Adrenal gland (tissue), 12 donors: Measurements from ENCODE around the gene EBF3. TPM values are rescaled to one million over a fixed set of nuclear protein-coding genes. Genes with fewer than 3 reads are reported as not detected.

Experiments used
- DNase-seq, 7 donors: peaks; one replicate each; pipeline ENCODE4 v3.0.0-alpha.2; 2019 to 2020
- H3K27ac ChIP-seq, 5 donors: fragments of 200-600 bp; sonication (generic) in 4 of 5; 1 replicate in 3 of 5; 2 replicates in 2 of 5; pipeline versions ENCODE4 v1.5.1 to v1.8.0; 2016 to 2020; ENCODE audit warnings: mild to moderate bottlenecking in 1 of 5
- H3K27me3 ChIP-seq: fragments of 200-600 bp; 2 replicates; pipeline ENCODE4 v1.8.0; 2021
- H3K36me3 ChIP-seq, 2 donors: fragments of 200-600 bp; replicated peaks in 1 of 2; 1 replicate in 1 of 2; 2 replicates in 1 of 2; pipeline versions ENCODE4 v1.5.1 to v1.8.0; 2018 to 2022
- H3K4me1 ChIP-seq, 2 donors: fragments of 200-600 bp; replicated peaks in 1 of 2; 1 replicate in 1 of 2; 2 replicates in 1 of 2; pipeline versions ENCODE4 v1.5.1 to v1.8.0; 2018 to 2021
- H3K4me3 ChIP-seq, 4 donors: fragments of 200-600 bp; sonication (generic) in 3 of 4; one replicate each; pipeline ENCODE4 v1.5.1; 2016 to 2018
- H3K9me3 ChIP-seq, 3 donors: fragments of 200-600 bp; sonication (generic) in 1 of 3; replicated peaks in 1 of 3; 1 replicate in 2 of 3; 2 replicates in 1 of 3; pipeline versions ENCODE4 v1.5.1 to v1.8.0; 2016 to 2021
- CTCF ChIP-seq, 6 experiments: fragments of 450-650 bp in 4 of 6; fragments of 200-600 bp in 2 of 6; sonication (generic) in 1 of 6; IDR thresholded peaks; 1 replicate in 5 of 6; 2 replicates in 1 of 6; pipeline versions ENCODE4 v1.5.1 to v1.8.0; 2016 to 2021; ENCODE audit warnings: antibody characterized with exemption in 6 of 6, mild to moderate bottlenecking in 2 of 6, moderate library complexity in 1 of 6
- POLR2A ChIP-seq, 2 donors: fragments of 450-650 bp; IDR thresholded peaks; one replicate each; pipeline ENCODE4 v1.6.1; 2017; ENCODE audit warnings: antibody characterized with exemption in 2 of 2, mild to moderate bottlenecking in 2 of 2, moderate library complexity in 1 of 2
- WGBS, 4 donors: extraction: QIAGEN DNeasy Blood & Tissue Kit in 2 of 4; methylation state at CpG; one replicate each; pipeline versions ENCODE4 v1.1.5 to v1.1.7; 2013 to 2017; 5-methylcytosine and 5-hydroxymethylcytosine counted together
- intact Hi-C, 2 donors: fragments of 100-400 bp; cut with DNase I; formaldehyde crosslinking; loops; one replicate each; pipeline versions ENCODE4 v1.14.1 to v1.15.0; 2022 to 2023
- polyA plus RNA-seq, 3 donors: library from polyadenylated mRNA; stranded (reverse); fragments of 200-250 nt in 2 of 3; fragments of 350-450 nt in 1 of 3; fragmentation: Illumina TruSeq in 1 of 3; extraction: RNeasy Lipid Tissue Mini Kit (QIAGEN cat#74804) in 1 of 3; gene quantifications; one replicate each; pipeline ENCODE4 v1.2.3, GENCODE V29; 2013 to 2014
- total RNA-seq, 9 donors: library from RNA; depleted of rRNA in 4 of 9; stranded (reverse); fragments of >200 nt in 4 of 9; fragments of 120-200 nt in 1 of 9; fragmentation: NEBNext Ultra II Directional in 1 of 9; extraction: Animal tissue kit (Norgen Biotek cat#: 25700) in 1 of 9; gene quantifications; one replicate each; pipeline versions ENCODE4 v1.1.0 to v1.2.4, GENCODE V29; 2013 to 2023
- donor health status: healthy with polysubstance abuse.
- donor health status: Bipolar disorder and iron deficiency.
- donor health status: DM: yes; HTN: yes; CAD: no.
- donor health status: DM: no; HTN: no; CAD: no.
- donor health status: DM: no; HTN: no; CAD: no.
- donor health status: DM: yes; HTN: yes; CAD: no.

The EBF3 gene
- total and polyA plus RNA-seq, 12 donors = 0.12 to 2.2 (median 0.53) TPM; not detected in 1

GRCh38 chr10:129898706-129899268 lies 65.3 kb downstream of the EBF3 start:
- no peaks in the 10 kb centered on the region for H3K36me3 ChIP-seq
- TF ChIP-seq POLR2A (IDR thresholded peaks at IDR 0.05) (no peak), CTCF (IDR thresholded peaks at IDR 0.05) (no peak)
- H3K27ac ChIP-seq = no peak overlapping the region
- peak in 2 of 7 donors; percentile 34 to 39 for DNase-seq
- no peak overlapping the region for H3K4me3 ChIP-seq
- intact Hi-C loops = no loop called here
- no peaks in the 10 kb centered on the region for H3K9me3 ChIP-seq
- WGBS, 4 donors = 16 to 35% (median 30%) methylated on average over 38 of the region's 38 CpGs
- H3K4me1 ChIP-seq = no peaks in the 10 kb centered on the region
- peaks cover 52% of the 10 kb centered on the region for H3K27me3 ChIP-seq

GRCh38 chr10:129897871-129898626 lies 66.0 kb downstream of the EBF3 start:
- no peak overlapping the region for H3K4me3 ChIP-seq
- H3K36me3 ChIP-seq = no peaks in the 10 kb centered on the region
- no peaks in the 10 kb centered on the region for H3K4me1 ChIP-seq
- peaks cover 52% of the 10 kb centered on the region for H3K27me3 ChIP-seq
- WGBS, 4 donors = 28 to 50% (median 40%) methylated on average over 15 of the region's 15 CpGs
- TF ChIP-seq POLR2A (IDR thresholded peaks at IDR 0.05) (no peak), CTCF (IDR thresholded peaks at IDR 0.05) (no peak)
- intact Hi-C loops = no loop called here
- H3K27ac ChIP-seq = no peak overlapping the region
- no peaks in the 10 kb centered on the region for H3K9me3 ChIP-seq
- no peak for DNase-seq

GRCh38 chr10:129896860-129897200 lies 67.2 kb downstream of the EBF3 start:
- Histone ChIP-seq H3K27ac (no peak overlapping the region), H3K4me3 (no peak overlapping the region), H3K27me3 (peaks cover 51% of the 10 kb centered on the region), H3K4me1 (no peaks in the 10 kb centered on the region), H3K9me3 (no peaks in the 10 kb centered on the region), H3K36me3 (no peaks in the 10 kb centered on the region)
- 68 to 91% (median 82%) methylated on average over 5 to 11 of the region's 11 CpGs for WGBS, 4 donors
- intact Hi-C loops = no loop called here
- no peak for DNase-seq
- no peak for TF ChIP-seq CTCF (IDR thresholded peaks at IDR 0.05)

- H3K27ac ChIP-seq = no peak overlapping the region
- H3K4me3 ChIP-seq = no peak overlapping the region
- no peak for DNase-seq
- intact Hi-C loops = no loop called here
- no peaks in the 10 kb centered on the region for H3K9me3 ChIP-seq
- peaks cover 46% of the 10 kb centered on the region for H3K27me3 ChIP-seq
- H3K4me1 ChIP-seq = no peaks in the 10 kb centered on the region
- H3K36me3 ChIP-seq = no peaks in the 10 kb centered on the region
- TF ChIP-seq CTCF (IDR thresholded peaks at IDR 0.05) (no peak), POLR2A (IDR thresholded peaks at IDR 0.05) (no peak)
- WGBS, 4 donors = 75 to 85% (median 80%) methylated on average over 32 to 36 of the region's 36 CpGs
Measured at GRCh38 chr10:129896136-129896859, 67.8 kb downstream of the EBF3 start.
